Measurements from ENCODE around the gene GDPD5. TPM values are rescaled to one million over a fixed set of nuclear protein-coding genes. Genes with fewer than 3 reads are reported as not detected.
A peak's percentile ranks its signal among the peaks of the same experiment; 100 is the strongest.

Gene GDPD5
- total and polyA plus RNA-seq, 9 of the 15 experiments (the other 6 are each of a cell fraction or from before 2014, with no cell fraction given), result 0.32 to 27.3 (median 8.0) TPM

DNA sequence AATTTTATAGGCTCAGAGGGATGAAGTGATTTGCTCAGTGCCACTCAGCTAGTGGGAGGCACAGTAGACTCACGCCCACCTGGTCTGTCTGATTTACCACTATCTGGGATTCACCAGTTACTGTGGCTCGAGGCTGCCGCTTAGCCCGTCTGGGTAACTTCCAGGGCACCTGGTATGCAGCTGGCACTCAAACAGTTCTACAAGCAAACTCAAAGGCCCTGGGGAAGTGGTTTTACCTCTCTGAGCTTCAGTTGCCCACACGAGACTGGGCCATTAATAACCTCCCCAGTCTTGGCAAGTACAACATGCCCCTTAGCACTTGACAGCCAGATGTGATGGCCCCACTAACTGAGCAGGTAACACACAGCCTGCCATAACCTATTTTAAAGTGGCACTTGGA, 2.6 kb downstream of the GDPD5 start:
- Histone ChIP-seq H3K4me1 (replicated peaks in 1 of 2; ENCODE audit: control insufficient read depth in 2 of 2, insufficient read depth in 2 of 2, low read length in 2 of 2) (peaks cover 10 to 38% of the 10 kb centered on the region in 2 experiments; a peak in 4 of 5 replicates), H3K9me1 (ENCODE audit: control insufficient read depth, insufficient read depth, low read length) (no peaks in the 10 kb centered on the region), H3K27ac (ENCODE audit: extremely low read depth, low read depth, low read length) (no peak overlapping the region), H3K9me3 (replicated peaks; ENCODE audit: control insufficient read depth, insufficient read depth, low read depth, low read length) (no peaks in the 10 kb centered on the region), H3K9ac (ENCODE audit: insufficient read depth in 1 of 2, low read depth in 2 of 2, low read length in 2 of 2) (peak overlapping the region in 1 of 2 experiments; percentile 10; a peak in 1 of 4 replicates), H3K36me3 (ENCODE audit: control insufficient read depth, insufficient read depth, low read length) (no peaks in the 10 kb centered on the region), H4K20me1 (replicated peaks; ENCODE audit: control insufficient read depth, insufficient read depth, low read length) (peaks cover 7% of the 10 kb centered on the region; the same call in 1 of the 2 replicates), H3K79me2 (ENCODE audit: control insufficient read depth, insufficient read depth, low read length) (peaks cover 10% of the 10 kb centered on the region; the same call in 1 of the 3 replicates), H3K27me3 (ENCODE audit: control insufficient read depth in 2 of 2, insufficient read depth in 2 of 2, low read length in 2 of 2) (no peaks in the 10 kb centered on the region), H2AFZ (ENCODE audit: low read depth, low read length) (no peak overlapping the region), H3K4me2 (ENCODE audit: insufficient read depth, low read length) (no peak overlapping the region), H3K4me3 (no peak overlapping the region)
- BruUV-seq (replicated peaks), result no TSS peak
- ATAC-seq, result no peak
- ChIA-PET POLR2A (interaction anchor here (0.7 kb wide), 1 partner anchor 39 kb away, joined by 6 read pairs; the partner anchor contains the start of gene SERPINH1), CTCF (ENCODE audit: low intra/inter-chr PET ratio) (no interaction called here)
- FAIRE-seq, result no peak
- 70% methylated on average over 5 of the region's 5 CpGs for WGBS (ENCODE audit: insufficient coverage, low coverage, missing lambda C conversion rate)
- intact Hi-C loops (cut with micrococcal nuclease) (no loop called here), in situ Hi-C loops (cut with MboI) (no loop called here)
- TF ChIP-seq KHSRP (IDR thresholded peaks at IDR 0.05), result no peak
- TF ChIP-seq MTA3 (IDR thresholded peaks at IDR 0.05; ENCODE audit: borderline replicate concordance), result no peak
- no peak for TF ChIP-seq NR2C2 (CRISPR knock-in tag; IDR thresholded peaks at IDR 0.05)
- TF ChIP-seq NR2C2 (tag; IDR thresholded peaks at IDR 0.05), result no peak
- no peak for TF ChIP-seq TAL1 (IDR thresholded peaks at IDR 0.05)
- no peak for TF ChIP-seq SREBF1 (IDR thresholded peaks at IDR 0.05; ENCODE audit: borderline replicate concordance, low read depth, low read length)
- TF ChIP-seq SMAD3 (CRISPR knock-in tag; conservative IDR thresholded peaks at IDR 0.05), result no peak
- no peak for TF ChIP-seq SETDB1 (IDR thresholded peaks at IDR 0.05; ENCODE audit: low read length)
- no peak for TF ChIP-seq SMARCB1 (IDR thresholded peaks at IDR 0.05; ENCODE audit: insufficient read length, low read depth)
- no peak for TF ChIP-seq OTX1 (CRISPR knock-in tag; IDR thresholded peaks at IDR 0.05)
- no peak for TF ChIP-seq WHSC1 (IDR thresholded peaks at IDR 0.05; ENCODE audit: low read length)
- TF ChIP-seq POLR3A (IDR thresholded peaks at IDR 0.05; ENCODE audit: borderline replicate concordance, extremely low read depth, insufficient read depth, insufficient read length), result no peak
- TF ChIP-seq, protein P1, sequence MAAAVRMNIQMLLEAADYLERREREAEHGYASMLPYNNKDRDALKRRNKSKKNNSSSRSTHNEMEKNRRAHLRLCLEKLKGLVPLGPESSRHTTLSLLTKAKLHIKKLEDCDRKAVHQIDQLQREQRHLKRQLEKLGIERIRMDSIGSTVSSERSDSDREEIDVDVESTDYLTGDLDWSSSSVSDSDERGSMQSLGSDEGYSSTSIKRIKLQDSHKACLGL (CRISPR knock-in tag; IDR thresholded peaks at IDR 0.05; ENCODE audit: borderline replicate concordance, poor library complexity, severe bottlenecking), result no peak
- no peak for TF ChIP-seq ZBTB17 (CRISPR knock-in tag; IDR thresholded peaks at IDR 0.05)
- no peak for TF ChIP-seq NR1H2 (CRISPR knock-in tag; IDR thresholded peaks at IDR 0.05)
- TF ChIP-seq CCAR2 (IDR thresholded peaks at IDR 0.05; ENCODE audit: low read depth, low read length), result no peak
- no peak for DNase-seq (ENCODE audit: extremely low read depth in 1 of 4, low spot score in 3 of 4)
